ENCODE measurements around the gene PKN2.

Gene PKN2

GRCh38 chr1:88735382-88735781 is 51.3 kb downstream of the PKN2 start:
- TF ChIP-seq ZNF274 (IDR thresholded peaks at IDR 0.05; ENCODE audit: low read depth, low read length): no peak
- no peak overlapping the region for H3K4me3 ChIP-seq (ENCODE audit: low read length)

GRCh38 chr1:88735909-88736308 is 51.8 kb downstream of the PKN2 start:
- no peak for TF ChIP-seq ZNF274 (IDR thresholded peaks at IDR 0.05; ENCODE audit: low read depth, low read length)
- no peak overlapping the region for H3K4me3 ChIP-seq (ENCODE audit: low read length)

- TF ChIP-seq ZNF274 (IDR thresholded peaks at IDR 0.05; ENCODE audit: low read depth, low read length): no peak
- no peak overlapping the region for H3K4me3 ChIP-seq (ENCODE audit: low read length)
These were observed 52.7 kb downstream of the PKN2 start for GRCh38 chr1:88736633-88737248.

GRCh38 chr1:88737338-88737927 is 53.4 kb downstream of the PKN2 start:
- no peak for TF ChIP-seq ZNF274 (IDR thresholded peaks at IDR 0.05; ENCODE audit: low read depth, low read length)
- no peak overlapping the region for H3K4me3 ChIP-seq (ENCODE audit: low read length)

- TF ChIP-seq ZNF274 (IDR thresholded peaks at IDR 0.05; ENCODE audit: low read depth, low read length): no peak
- H3K4me3 ChIP-seq (ENCODE audit: low read length): no peak overlapping the region
These were observed 56.7 kb downstream of the PKN2 start for GRCh38 chr1:88740784-88741183.

GRCh38 chr1:88741413-88741812 is 57.3 kb downstream of the PKN2 start:
- H3K4me3 ChIP-seq (ENCODE audit: low read length): no peak overlapping the region
- no peak for TF ChIP-seq ZNF274 (IDR thresholded peaks at IDR 0.05; ENCODE audit: low read depth, low read length)

- TF ChIP-seq ZNF274 (IDR thresholded peaks at IDR 0.05; ENCODE audit: low read depth, low read length): no peak
- H3K4me3 ChIP-seq (ENCODE audit: low read length): no peak overlapping the region
These were observed 58.5 kb downstream of the PKN2 start for GRCh38 chr1:88742531-88742930.

GRCh38 chr1:88744142-88744541 is 60.1 kb downstream of the PKN2 start:
- TF ChIP-seq ZNF274 (IDR thresholded peaks at IDR 0.05; ENCODE audit: low read depth, low read length): no peak
- H3K4me3 ChIP-seq (ENCODE audit: low read length): no peak overlapping the region

- TF ChIP-seq ZNF274 (IDR thresholded peaks at IDR 0.05; ENCODE audit: low read depth, low read length): no peak
- no peak overlapping the region for H3K4me3 ChIP-seq (ENCODE audit: low read length)
These were observed 62.8 kb downstream of the PKN2 start for GRCh38 chr1:88746916-88747315.

- H3K4me3 ChIP-seq (ENCODE audit: low read length): no peak overlapping the region
- no peak for TF ChIP-seq ZNF274 (IDR thresholded peaks at IDR 0.05; ENCODE audit: low read depth, low read length)
These were observed 67.6 kb downstream of the PKN2 start for GRCh38 chr1:88751714-88752113.

GRCh38 chr1:88753506-88753905 is 69.4 kb downstream of the PKN2 start:
- no peak for TF ChIP-seq ZNF274 (IDR thresholded peaks at IDR 0.05; ENCODE audit: low read depth, low read length)
- H3K4me3 ChIP-seq (ENCODE audit: low read length): no peak overlapping the region

GRCh38 chr1:88763649-88764406 is 79.8 kb downstream of the PKN2 start:
- TF ChIP-seq ZNF274 (IDR thresholded peaks at IDR 0.05; ENCODE audit: low read depth, low read length): no peak
- H3K4me3 ChIP-seq (ENCODE audit: low read length): no peak overlapping the region

GRCh38 chr1:88768187-88768586 is 84.1 kb downstream of the PKN2 start:
- H3K4me3 ChIP-seq (ENCODE audit: low read length): no peak overlapping the region
- TF ChIP-seq ZNF274 (IDR thresholded peaks at IDR 0.05; ENCODE audit: low read depth, low read length): no peak

- no peak for TF ChIP-seq ZNF274 (IDR thresholded peaks at IDR 0.05; ENCODE audit: low read depth, low read length)
- H3K4me3 ChIP-seq (ENCODE audit: low read length): no peak overlapping the region
These were observed 84.7 kb downstream of the PKN2 start for GRCh38 chr1:88768816-88769215.

- TF ChIP-seq ZNF274 (IDR thresholded peaks at IDR 0.05; ENCODE audit: low read depth, low read length): no peak
These were observed 89.6 kb downstream of the PKN2 start for GRCh38 chr1:88773540-88774150.

More at GRCh38 chr1:88773540-88774150, 89.6 kb downstream of the PKN2 start:
- H3K4me3 ChIP-seq (ENCODE audit: low read length): no peak overlapping the region

Measured in GM08714 (cell line).